Nucleus accumbens (tissue), 56 donors: ENCODE measurements around the gene UNC79.

Experiments used
- DNase-seq, 56 donors: peaks; one replicate each; lab custom pipeline; 2025; lab: John Stamatoyannopoulos, UW

UNC79 gene

GRCh38 chr14:93701562-93701961, 270.8 kb downstream of the UNC79 start:
- DNase-seq, result no peak

DNA sequence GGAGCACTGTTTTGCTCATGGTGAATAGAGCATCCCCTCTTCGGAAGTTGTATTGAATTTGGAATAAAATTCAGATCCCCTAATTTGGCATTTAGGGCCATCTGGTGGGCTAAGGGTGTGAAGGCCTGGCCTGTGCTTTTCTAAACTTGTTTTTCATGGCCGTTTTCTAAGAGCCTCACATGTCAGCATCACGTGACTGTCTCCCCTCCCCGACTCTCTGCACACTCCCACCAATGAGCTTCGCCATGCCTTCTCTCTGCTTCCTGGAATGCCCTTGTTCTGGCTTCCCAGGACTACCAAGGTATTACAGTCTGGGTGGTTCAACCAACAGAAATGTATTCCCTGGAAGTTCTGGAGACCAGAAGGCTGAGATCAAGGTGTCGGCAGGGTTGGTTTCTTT, 272.2 kb downstream of the UNC79 start:
- no peak for DNase-seq

GRCh38 chr14:93703941-93704340, 273.2 kb downstream of the UNC79 start:
- DNase-seq, result no peak

- no peak for DNase-seq
These were observed 274.9 kb downstream of the UNC79 start for GRCh38 chr14:93705513-93706156.

- no peak for DNase-seq
These were observed 275.7 kb downstream of the UNC79 start for GRCh38 chr14:93706360-93706955.

DNA sequence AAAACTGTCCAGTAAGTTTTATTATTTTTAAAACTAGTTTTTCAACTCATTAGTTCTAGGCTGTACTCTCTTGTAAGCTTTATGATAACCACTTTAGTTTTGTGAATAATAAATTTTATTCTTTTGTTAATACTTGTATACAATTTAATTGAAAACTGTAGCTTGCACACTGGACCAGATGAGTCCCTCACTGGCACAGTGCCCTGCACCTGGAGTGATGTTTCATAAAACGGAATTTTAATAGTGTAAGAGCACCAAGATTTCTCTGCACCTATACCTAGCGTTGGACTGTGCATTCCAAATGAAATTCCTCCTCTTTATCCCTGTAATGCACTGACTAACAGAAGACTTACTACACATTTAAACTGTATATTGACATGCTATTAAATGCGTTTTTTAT, 276.7 kb downstream of the UNC79 start:
- DNase-seq, result no peak

DNA sequence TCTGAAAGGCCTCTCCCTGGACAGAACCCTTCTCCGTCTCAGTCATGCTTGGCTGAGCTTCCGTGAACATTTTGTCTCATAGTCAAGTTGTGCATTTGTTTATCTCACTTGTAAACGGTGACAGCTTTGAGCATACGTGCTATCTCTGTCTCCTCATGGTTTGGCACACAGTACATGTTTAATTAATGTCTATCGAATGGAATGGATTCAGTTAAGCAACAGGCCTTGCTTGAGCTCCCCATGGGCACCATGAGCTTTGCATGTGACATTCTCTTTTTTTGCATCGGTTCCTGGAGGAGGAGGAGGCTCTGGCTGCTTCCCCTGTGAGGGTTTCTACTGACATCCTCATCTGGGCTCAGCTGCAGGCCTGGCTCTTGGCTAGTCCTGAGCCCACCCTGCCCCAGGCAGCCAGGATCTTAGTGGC, 277.6 kb downstream of the UNC79 start:
- no peak for DNase-seq

DNA sequence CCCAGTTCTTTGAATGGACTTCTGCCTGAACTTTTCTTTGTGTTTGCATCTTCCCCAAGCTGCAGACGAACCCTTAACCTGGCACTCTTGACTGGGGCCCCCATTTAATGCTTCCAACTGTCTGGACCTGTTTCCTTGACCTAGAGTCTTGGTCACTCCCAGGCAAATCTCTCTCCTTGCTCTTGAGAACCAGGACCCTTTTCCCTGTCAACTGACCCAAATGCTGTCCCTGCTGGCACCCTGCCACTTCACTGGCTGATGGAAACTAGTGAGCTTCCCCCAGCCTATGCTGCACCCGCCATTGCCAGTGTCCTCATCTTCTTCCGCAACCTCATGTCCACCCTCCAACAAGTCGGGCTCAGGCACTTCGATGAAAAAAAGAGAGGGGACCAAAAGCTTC, 278.1 kb downstream of the UNC79 start:
- no peak for DNase-seq

GRCh38 chr14:93709249-93709648, 278.5 kb downstream of the UNC79 start:
- DNase-seq, result no peak

DNA sequence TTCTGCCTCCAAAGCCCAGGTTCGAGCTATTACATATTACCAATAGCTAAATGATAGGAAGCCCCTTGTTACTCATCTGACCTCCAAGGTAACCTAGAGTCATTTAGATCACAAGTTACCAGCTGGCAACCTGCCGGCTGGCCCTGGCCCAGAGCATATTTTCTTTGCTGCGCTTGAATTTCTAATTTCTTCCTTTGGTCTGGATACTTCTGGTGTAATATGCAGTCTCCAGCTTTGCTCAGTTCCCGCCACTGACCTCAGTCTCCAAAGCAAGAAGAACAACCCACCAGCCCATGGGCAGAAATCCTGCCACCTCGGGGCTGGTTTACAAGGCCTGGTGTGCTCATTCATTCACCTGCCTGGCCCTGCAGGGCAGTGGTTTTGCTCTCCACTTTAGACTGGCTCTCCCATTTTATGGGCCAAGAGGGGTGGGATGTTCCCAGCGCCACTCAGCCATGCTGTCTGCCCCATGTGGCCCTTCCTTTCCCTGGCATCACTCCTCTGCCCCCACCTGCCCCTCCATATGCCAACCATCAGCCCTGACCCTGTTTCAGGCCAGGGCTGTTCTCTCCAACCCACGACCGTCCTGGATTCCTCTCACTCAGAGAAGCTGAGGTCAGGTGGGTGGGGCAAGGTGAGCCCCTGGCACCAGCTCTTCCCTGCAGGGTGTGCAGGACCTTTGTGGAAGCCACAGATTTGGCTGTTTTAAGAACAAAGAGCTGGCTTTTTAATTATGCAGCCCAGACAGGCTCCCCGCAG, 281.5 kb downstream of the UNC79 start:
- DNase-seq, result no peak

- peak in 6 of 56 donors; percentile 15 to 73 (median 27) for DNase-seq
These were observed 282.3 kb downstream of the UNC79 start for GRCh38 chr14:93712838-93713724.

GRCh38 chr14:93713726-93714405, 283.1 kb downstream of the UNC79 start:
- no peak for DNase-seq

DNA sequence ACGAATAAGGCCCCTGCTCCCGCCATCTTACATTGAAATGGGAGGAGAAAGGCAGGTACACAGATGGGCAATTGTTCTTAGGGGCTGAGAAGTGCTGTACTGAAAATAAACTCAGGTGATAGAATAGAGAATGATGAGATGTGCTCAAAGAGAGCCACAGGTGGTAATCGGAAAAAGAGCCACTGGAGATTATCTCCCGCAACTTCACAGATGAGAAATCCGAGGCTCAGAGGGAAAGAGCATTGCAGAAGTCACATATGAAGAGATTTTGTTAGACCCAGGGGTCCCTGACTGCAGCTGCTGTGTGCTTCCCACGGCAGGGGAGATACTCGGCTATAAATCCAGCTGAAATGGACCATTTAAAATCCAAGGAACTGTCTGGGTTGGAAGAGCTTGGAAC, 283.9 kb downstream of the UNC79 start:
- no peak for DNase-seq

DNA sequence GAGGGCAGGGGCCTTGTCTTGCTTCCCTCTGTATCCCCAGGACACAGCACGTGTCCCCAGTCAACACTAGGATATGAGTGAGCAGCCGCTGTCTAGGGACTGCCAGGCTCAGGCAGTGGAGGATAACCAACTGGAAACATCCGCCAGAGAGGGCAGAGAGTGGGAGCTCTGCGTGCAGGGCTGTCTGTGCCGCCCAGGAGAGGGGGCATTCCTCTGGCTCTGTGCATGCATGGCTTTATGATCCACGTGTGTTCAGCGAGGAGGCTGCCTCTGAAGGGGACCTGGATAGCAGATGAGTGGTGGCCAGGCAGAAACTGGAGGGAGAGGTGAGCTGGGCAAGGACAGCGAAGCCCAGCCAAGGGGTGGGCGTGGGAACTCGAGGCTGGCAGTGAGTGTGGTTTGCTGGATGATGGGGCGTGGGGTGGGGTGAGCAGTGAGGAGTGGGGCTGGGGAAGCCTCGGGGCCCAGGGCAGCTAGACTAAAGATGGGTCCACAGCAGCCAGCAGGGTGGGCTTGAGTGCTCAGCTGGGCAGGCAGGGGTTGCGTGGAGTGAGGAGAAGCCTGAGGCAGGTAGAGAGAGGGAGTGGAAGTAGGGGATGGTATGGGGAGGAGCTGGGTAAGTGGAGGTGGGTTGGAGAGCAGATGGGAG, 284.7 kb downstream of the UNC79 start:
- DNase-seq, result no peak

DNA sequence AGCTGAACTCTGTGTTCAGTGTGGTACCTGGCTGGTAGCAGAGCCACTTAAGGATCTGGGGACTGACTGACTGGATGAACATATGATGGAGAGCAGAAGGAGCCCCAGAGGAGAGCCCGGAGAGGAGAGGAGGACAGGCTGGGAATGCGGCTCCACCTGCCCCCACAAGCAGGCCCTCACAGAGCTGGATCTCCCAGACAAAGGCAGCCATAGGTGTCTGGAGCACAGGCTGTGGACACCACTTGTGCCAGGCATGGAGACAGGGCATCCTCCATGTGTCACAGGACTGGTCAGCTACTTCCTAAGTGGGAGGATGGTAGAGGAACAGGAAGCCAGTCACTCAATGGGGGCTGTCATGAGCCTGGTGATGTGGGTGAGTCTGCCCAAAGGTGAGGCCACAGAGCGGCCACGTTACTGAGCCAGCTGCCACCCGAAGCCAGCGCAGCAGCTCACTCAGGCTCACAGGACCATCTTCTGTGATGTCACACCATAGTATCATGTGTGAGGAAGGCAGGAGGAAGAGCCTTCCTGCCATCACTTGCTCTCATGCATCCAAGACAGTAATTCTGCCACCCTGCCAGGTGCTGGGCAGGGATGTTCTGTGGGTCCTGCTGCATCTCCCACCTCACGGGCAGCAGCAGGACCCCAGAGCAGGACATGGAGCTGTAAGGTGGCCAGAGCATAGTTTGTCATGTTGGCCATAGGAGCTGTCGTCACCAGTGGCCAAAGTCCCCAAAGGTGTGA, 285.4 kb downstream of the UNC79 start:
- DNase-seq, result no peak

DNA sequence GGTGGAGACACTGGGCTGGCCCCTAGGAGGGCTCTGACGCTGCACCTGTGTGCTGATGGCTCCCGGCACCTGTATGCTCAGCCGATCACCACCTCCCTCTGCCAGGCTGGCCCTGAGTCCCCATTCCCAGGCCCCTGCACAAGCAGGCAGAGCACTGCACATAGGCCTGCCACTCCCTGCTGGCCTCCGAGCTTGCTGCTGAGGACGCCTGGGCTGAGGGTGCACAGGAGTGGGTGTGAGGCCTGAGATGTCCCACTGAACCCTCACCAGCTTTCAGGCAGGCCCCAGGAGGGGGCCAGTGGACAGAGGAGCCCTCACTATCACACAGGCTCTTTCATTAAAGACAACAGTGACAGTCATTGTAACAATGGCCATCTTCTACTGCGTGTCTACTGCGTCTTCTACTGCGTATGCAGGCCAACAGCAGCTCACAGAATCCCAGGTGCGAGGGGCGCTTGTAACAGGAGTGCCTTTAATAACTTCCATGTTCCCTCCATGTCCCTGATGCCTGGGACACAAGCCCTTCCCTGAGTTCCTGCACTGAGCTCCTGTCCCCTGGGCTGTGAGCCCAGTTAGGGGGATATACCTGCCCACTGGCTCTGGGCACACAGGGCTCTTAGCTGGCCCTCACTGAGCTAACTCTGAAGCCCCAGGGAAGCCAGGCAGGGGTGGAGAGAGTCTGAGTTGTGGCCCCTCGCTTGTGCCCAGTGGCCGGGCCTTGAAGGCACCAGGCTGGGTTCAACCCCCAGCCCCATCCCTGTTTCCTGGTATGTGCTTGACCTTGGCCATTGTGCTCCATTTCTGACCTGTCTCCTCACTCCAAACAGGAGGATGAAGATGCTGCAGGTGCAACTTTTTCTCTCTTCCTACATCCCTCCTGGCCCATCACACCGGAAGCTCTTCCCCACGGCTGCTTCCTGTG, 286.3 kb downstream of the UNC79 start:
- DNase-seq, result peak in 1 of 56 donors; percentile 44

DNA sequence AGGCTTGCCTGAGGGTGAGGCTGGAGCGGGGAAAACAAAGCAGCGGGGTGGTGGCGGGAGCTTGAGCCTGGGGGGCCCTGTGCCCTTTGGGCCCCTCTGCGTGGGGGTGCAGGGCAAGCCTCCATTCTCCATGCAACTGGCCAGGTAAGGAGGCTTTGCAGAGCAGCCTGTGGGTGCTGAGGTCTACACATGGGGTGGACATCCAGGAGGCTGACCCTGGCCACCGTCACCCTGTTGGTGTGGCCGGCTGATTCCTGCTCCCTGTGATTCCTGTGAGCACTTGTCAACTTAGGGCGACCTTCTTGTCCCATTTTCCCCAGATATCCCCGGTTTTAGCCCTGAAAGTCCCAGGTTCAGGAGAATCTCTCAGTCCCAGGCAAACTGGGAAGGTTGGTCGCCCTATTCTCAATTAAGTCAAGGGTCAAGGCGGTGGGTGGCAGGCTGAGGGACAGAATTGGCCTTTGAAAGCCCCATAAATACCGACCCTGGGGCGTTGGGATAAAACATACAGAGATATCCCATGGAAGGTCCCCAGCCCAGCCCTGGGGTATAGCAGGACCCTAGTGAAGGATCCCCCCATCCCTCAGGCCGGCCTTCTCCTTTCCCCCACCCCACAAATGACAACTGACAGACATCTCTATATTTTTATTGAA, 287.1 kb downstream of the UNC79 start:
- no peak for DNase-seq
